GM12872 (cell line): ENCODE results near the gene CDH12.

ENCODE experiments used
- CTCF ChIP-seq: IDR thresholded peaks from 3 replicates; pipeline ENCODE4 v1.5.1; 2011; ENCODE audit warnings: low read depth, mild to moderate bottlenecking, low read length, moderate library complexity; ENCODE audit not compliant: insufficient read depth

The CDH12 gene

GRCh38 chr5:22079566-22079965 is 773.6 kb downstream of the CDH12 start:
- no peak for TF ChIP-seq CTCF

GRCh38 chr5:22079002-22079401 is 774.1 kb downstream of the CDH12 start:
- TF ChIP-seq CTCF, result no peak

GRCh38 chr5:22076586-22076985 is 776.6 kb downstream of the CDH12 start:
- no peak for TF ChIP-seq CTCF

- no peak for TF ChIP-seq CTCF
Observed at GRCh38 chr5:22070186-22070728, 782.9 kb downstream of the CDH12 start.

GRCh38 chr5:22063717-22064116 is 789.4 kb downstream of the CDH12 start:
- TF ChIP-seq CTCF, result no peak

GRCh38 chr5:22058620-22059019 is 794.5 kb downstream of the CDH12 start:
- TF ChIP-seq CTCF, result no peak

- TF ChIP-seq CTCF, result no peak
Observed at GRCh38 chr5:22057012-22057411, 796.1 kb downstream of the CDH12 start.
